ENCODE data around the gene AKAP17A.

The AKAP17A gene

GRCh38 chrX:1582686-1583437, 8.5 kb upstream of the AKAP17A start:
- peak in 2 of 3 donors; percentile 36 to 46 for DNase-seq (ENCODE audit: low read depth in 3 of 3)

GRCh38 chrX:1584237-1585011, 7.0 kb upstream of the AKAP17A start:
- DNase-seq (ENCODE audit: low read depth in 3 of 3) = no peak

DNA sequence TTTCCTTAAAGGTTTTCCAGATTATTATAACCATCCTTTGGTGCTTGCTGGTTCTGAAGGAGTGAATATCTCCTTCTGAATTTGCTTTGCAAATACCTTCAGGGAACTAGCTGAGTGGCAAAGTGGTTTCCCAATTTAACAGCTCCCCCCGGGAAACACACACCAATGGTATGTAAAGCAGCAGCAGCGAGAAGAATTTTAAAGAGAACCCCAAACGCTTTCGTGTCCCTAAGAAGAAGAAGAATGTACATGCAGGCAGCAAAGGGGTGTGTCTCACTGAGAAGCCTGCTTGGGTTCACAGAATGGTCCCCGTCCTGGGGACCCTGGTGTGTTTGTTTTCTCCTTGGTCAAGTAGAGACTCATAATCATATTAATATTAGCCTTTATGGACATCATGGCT, 4.2 kb upstream of the AKAP17A start:
- DNase-seq (ENCODE audit: low read depth in 3 of 3) = no peak

GRCh38 chrX:1589356-1590130, 1.9 kb upstream of the AKAP17A start:
- DNase-seq (ENCODE audit: low read depth in 3 of 3) = no peak

- DNase-seq (ENCODE audit: low read depth in 3 of 3) = no peak
Measured at GRCh38 chrX:1591863-1592469, 562 bp downstream of the AKAP17A start.

- DNase-seq (ENCODE audit: low read depth in 3 of 3) = no peak
Measured at GRCh38 chrX:1592470-1593142, 1.2 kb downstream of the AKAP17A start.

DNA sequence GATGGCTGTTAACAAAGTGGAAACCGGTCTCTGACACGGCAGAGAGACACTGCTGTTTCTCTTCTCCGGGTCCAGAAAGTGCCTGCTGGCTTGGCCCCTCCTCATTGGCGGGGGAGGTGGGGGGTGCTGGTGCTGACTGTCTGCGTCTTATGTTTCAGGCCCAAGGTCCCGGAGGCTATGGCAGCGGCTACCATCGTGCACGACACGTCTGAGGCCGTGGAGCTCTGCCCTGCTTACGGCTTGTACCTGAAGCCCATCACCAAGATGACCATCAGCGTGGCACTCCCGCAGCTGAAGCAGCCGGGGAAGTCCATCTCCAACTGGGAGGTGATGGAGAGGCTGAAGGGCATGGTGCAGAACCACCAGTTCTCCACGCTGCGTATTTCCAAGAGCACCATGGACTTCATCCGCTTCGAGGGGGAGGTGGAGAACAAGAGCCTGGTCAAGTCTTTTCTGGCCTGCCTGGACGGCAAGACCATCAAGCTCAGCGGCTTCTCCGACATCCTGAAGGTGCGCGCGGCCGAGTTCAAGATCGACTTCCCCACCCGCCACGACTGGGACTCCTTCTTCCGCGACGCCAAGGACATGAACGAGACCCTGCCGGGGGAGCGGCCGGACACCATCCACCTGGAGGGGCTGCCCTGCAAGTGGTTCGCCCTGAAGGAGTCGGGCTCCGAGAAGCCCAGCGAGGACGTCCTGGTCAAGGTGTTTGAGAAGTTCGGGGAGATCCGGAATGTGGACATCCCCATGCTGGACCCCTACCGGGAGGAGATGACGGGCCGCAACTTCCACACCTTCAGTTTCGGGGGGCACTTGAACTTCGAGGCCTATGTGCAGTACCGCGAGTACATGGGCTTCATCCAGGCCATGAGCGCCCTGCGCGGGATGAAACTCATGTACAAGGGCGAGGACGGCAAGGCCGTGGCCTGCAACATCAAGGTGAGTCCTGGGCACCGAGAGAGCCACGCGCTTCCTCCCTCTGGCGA, 2.2 kb downstream of the AKAP17A start:
- no peak for DNase-seq (ENCODE audit: low read depth in 3 of 3)

GRCh38 chrX:1595711-1596060, 4.3 kb downstream of the AKAP17A start:
- DNase-seq (ENCODE audit: low read depth in 3 of 3) = no peak

GRCh38 chrX:1596676-1597344, 5.4 kb downstream of the AKAP17A start:
- DNase-seq (ENCODE audit: low read depth in 3 of 3) = no peak

DNA sequence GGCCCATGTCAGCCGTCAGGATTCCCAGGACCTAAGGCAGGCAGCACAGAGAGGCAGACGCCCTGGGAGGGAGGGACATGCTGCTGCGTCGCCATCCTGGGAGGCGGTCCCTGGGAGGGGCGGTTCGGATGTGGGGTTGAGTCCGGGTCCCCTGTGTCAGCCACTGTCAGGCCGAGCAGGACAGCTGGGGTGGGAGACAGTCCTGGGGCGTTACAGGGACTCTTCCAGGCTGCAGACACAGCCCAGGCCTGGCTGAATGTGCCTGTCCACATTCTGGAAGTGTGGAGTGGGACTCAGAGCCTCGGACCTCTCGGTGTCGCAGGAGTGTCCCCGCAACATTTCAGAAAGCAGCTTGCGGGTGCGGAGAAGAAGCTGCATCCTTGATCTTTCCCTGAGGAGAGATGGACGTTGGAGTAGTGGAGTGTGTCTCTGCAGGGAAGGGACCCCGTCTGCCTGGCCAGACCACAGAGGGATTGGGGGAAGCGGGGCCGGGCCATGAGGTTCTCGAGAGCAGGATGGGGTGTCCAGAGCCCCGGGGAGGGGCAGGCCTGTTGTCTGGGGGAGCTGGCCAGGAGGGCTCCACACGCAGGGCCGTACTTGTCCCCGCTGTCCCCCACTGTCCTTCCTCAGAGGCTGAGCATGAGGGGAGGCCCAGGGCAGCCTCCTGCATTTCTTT, 6.1 kb downstream of the AKAP17A start:
- DNase-seq (ENCODE audit: low read depth in 3 of 3) = no peak

- no peak for DNase-seq (ENCODE audit: low read depth in 3 of 3)
Measured at GRCh38 chrX:1598021-1598875, 6.8 kb downstream of the AKAP17A start.

DNA sequence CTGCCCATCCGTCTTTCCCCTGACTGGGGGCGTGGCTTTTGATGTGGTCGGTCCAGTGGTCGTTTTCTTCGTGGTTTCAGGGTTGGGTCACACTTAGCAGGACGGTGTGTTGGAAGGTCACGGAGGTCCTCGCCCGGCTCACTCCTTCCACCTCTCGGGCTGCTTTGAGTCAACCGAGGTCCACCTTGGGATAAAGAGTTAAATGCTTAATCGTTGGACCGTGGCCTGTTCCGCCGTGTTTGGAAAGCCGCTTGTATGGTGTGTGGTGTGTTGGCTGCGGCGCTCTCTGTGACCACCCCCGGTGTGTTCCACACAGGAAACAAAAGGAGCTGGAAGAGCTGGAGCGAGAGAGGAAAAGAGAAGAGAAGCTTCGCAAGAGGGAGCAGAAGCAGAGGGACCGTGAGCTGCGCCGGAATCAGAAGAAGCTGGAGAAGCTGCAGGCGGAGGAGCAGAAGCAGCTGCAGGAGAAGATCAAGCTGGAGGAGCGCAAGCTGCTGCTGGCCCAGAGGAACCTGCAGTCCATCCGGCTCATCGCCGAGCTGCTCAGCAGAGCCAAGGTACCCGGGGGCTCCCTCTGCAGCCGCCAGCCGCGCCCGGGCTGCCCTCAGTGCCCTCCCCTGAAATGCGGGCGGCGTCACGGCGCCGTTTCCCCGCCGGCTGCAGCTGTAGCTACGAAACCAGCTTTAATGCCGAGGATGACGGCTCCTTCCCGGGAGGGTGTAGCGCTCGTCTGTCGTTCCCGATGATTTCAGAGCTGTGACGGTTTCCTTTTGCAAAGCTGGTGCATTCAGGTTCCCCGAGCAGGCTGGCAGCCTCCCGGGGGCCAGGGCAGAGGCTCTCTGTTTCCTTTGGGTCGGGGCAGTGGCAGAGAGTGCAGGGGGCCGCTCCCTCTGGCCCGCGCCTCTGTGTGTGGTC, 7.7 kb downstream of the AKAP17A start:
- no peak for DNase-seq (ENCODE audit: low read depth in 3 of 3)

GRCh38 chrX:1599791-1600405, 8.5 kb downstream of the AKAP17A start:
- DNase-seq (ENCODE audit: low read depth in 3 of 3) = no peak

- DNase-seq (ENCODE audit: low read depth in 3 of 3) = no peak
Measured at GRCh38 chrX:1600406-1601050, 9.1 kb downstream of the AKAP17A start.

- no peak for DNase-seq (ENCODE audit: low read depth in 3 of 3)
Measured at GRCh38 chrX:1601051-1601767, 9.8 kb downstream of the AKAP17A start.

DNA sequence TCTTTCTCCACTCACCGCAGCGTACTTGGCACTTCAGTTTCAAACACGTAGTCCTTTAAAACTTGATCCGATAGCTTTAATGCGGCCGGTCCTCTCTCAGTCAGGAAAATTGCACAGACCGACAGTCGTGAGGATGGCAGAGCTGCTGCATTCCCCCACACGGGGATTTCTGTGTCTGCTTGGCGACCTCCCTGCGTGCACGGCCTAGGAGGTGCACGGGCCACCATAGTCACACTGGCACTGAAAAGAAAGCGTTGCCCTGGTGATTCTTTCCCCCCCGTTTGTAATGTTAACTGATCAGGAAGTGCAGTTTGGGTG, 10.3 kb downstream of the AKAP17A start:
- DNase-seq (ENCODE audit: low read depth in 3 of 3) = no peak

Measured in stimulated activated CD4-positive, alpha-beta T cell treated with anti-CD3 and anti-CD28 coated beads, TNF-alpha, amount 100 ng/mL, for 48 hours (primary cell).